H1 (cell line): ENCODE results near the gene FAM167B. TPM values are rescaled to one million over a fixed set of nuclear protein-coding genes. Genes with fewer than 3 reads are reported as not detected.

Source experiments
- CTCF ChIA-PET: fragments of 300-600 bp; sonication (Branson Sonifier 250); formaldehyde crosslinking; loops from one replicate; lab custom pipeline; 2021; ENCODE audit not compliant: partially characterized antibody; lab: Charles Lee
- POLR2A ChIA-PET: fragments of 300-600 bp; sonication (Branson Sonifier 250); formaldehyde crosslinking; loops from one replicate; lab custom pipeline; 2021; ENCODE audit warnings: inconsistent platforms; ENCODE audit not compliant: partially characterized antibody; lab: Charles Lee
- DNase-seq, 2 experiments: peaks; one replicate each; pipeline versions ENCODE4 v3.0.0 to v3.0.0-alpha.2; 2010 to 2022; ENCODE audit warnings: low spot score in 2 of 2, low read depth in 1 of 2, mixed read lengths in 1 of 2
- FAIRE-seq: peaks from 2 replicates; lab custom pipeline; 2011; peaks lifted over from hg19 to GRCh38; lab: Jason Lieb, UNC
- H2AFZ ChIP-seq: 2 replicates; pipeline ENCODE4 v1.8.1; 2012; ENCODE audit warnings: low read length, inconsistent platforms
- H2AK5ac ChIP-seq: 2 replicates; pipeline ENCODE4 v1.6.1; 2013; ENCODE audit warnings: low read depth, low read length
- H2BK120ac ChIP-seq: replicated peaks from 2 replicates; pipeline ENCODE3; 2013; ENCODE audit warnings: low read depth, low read length, inconsistent platforms
- H2BK12ac ChIP-seq: 2 replicates; pipeline ENCODE4 v1.6.1; 2013; ENCODE audit warnings: low read depth, low read length
- H2BK15ac ChIP-seq: 2 replicates; pipeline ENCODE4 v1.6.1; 2013; ENCODE audit warnings: low read length
- H2BK20ac ChIP-seq: 2 replicates; pipeline ENCODE4 v1.6.1; 2013; ENCODE audit warnings: low read length
- H2BK5ac ChIP-seq: 2 replicates; pipeline ENCODE4 v1.6.1; 2013; ENCODE audit warnings: low read depth, low read length
- H3K14ac ChIP-seq: 2 replicates; pipeline ENCODE4 v1.6.1; 2013; ENCODE audit warnings: inconsistent platforms; ENCODE audit not compliant: insufficient read length
- H3K18ac ChIP-seq: 2 replicates; pipeline ENCODE4 v1.6.1; 2013; ENCODE audit warnings: low read length; ENCODE audit errors: extremely low read depth
- H3K23ac ChIP-seq: 2 replicates; pipeline ENCODE4 v1.6.1; 2013; ENCODE audit warnings: inconsistent platforms; ENCODE audit not compliant: insufficient read length
- H3K23me2 ChIP-seq: 2 replicates; pipeline ENCODE4 v1.6.1; 2013; ENCODE audit warnings: low read depth, low read length
- H3K27ac ChIP-seq: 2 replicates; pipeline ENCODE4 v1.6.1; 2011; ENCODE audit warnings: low read depth, low read length, inconsistent platforms
- H3K27me3 ChIP-seq, 4 experiments: replicated peaks in 1 of 4; 1 replicate in 1 of 4; 2 replicates in 3 of 4; pipeline versions ENCODE4 v1.6.1 to v1.8.1; 2011 to 2013; ENCODE audit warnings: low read length in 3 of 4, mild to moderate bottlenecking in 3 of 4, inconsistent platforms in 2 of 4, mixed read lengths in 2 of 4, moderate library complexity in 1 of 4; ENCODE audit not compliant: control insufficient read depth in 3 of 4, insufficient read depth in 3 of 4; ENCODE audit errors: extremely low read depth in 1 of 4
- H3K36me3 ChIP-seq, 4 experiments: 2 replicates each; pipeline versions ENCODE4 v1.6.1 to v1.8.1; 2011 to 2013; ENCODE audit warnings: mild to moderate bottlenecking in 4 of 4, low read length in 3 of 4, moderate library complexity in 2 of 4, control low read depth in 1 of 4, inconsistent platforms in 1 of 4; ENCODE audit not compliant: insufficient read depth in 4 of 4, control insufficient read depth in 2 of 4
- H3K4ac ChIP-seq: replicated peaks from 2 replicates; pipeline ENCODE3; 2013; ENCODE audit warnings: low read length, low read depth, mixed read lengths, inconsistent platforms; ENCODE audit not compliant: insufficient read length
- H3K4me1 ChIP-seq, 4 experiments: replicated peaks in 1 of 4; 1 replicate in 1 of 4; 2 replicates in 3 of 4; pipeline versions ENCODE4 v1.6.1 to v1.8.1; 2011 to 2013; ENCODE audit warnings: low read length in 3 of 4, inconsistent platforms in 2 of 4, mixed read lengths in 1 of 4; ENCODE audit not compliant: insufficient read depth in 4 of 4, control insufficient read depth in 3 of 4
- H3K4me2 ChIP-seq, 2 experiments: 2 replicates each; pipeline versions ENCODE4 v1.6.1 to v1.8.1; 2011 to 2013; ENCODE audit warnings: low read depth in 2 of 2, low read length in 2 of 2, control low read depth in 1 of 2, inconsistent platforms in 1 of 2, mild to moderate bottlenecking in 1 of 2; ENCODE audit not compliant: insufficient read depth in 1 of 2
- H3K4me3 ChIP-seq, 4 experiments: fragments of 200-600, 300-600 bp in 1 of 4; sonication (generic), shearing (Covaris generic), sonication (Bioruptor Twin) in 1 of 4; 2 replicates each; pipeline versions ENCODE4 v1.5.1 to v1.8.1; 2011 to 2016; ENCODE audit warnings: low read length in 4 of 4, low read depth in 3 of 4, control low read depth in 2 of 4, inconsistent platforms in 2 of 4, mild to moderate bottlenecking in 2 of 4, mixed read lengths in 1 of 4, moderate library complexity in 1 of 4; ENCODE audit not compliant: insufficient read depth in 2 of 4; ENCODE audit errors: extremely low read depth in 1 of 4
- H3K56ac ChIP-seq: replicated peaks from 2 replicates; pipeline ENCODE3; 2013; ENCODE audit warnings: low read depth, mild to moderate bottlenecking, mixed read lengths, low read length, inconsistent platforms; ENCODE audit not compliant: insufficient read length
- H3K79me1 ChIP-seq: 2 replicates; pipeline ENCODE4 v1.6.1; 2013; ENCODE audit warnings: low read depth, low read length, control low read depth
- H3K79me2 ChIP-seq, 2 experiments: 2 replicates each; pipeline versions ENCODE4 v1.6.1 to v1.8.1; 2012 to 2013; ENCODE audit warnings: low read length in 2 of 2, mild to moderate bottlenecking in 2 of 2, inconsistent platforms in 1 of 2; ENCODE audit not compliant: insufficient read depth in 2 of 2, control insufficient read depth in 1 of 2
- H3K9ac ChIP-seq, 4 experiments: replicated peaks in 1 of 4; 1 replicate in 1 of 4; 2 replicates in 3 of 4; pipeline versions ENCODE4 v1.6.1 to v1.8.1; 2011 to 2013; ENCODE audit warnings: low read depth in 3 of 4, low read length in 3 of 4, control low read depth in 2 of 4, mild to moderate bottlenecking in 2 of 4, moderate library complexity in 2 of 4, inconsistent platforms in 1 of 4; ENCODE audit errors: extremely low read depth in 1 of 4
- H3K9me3 ChIP-seq, 2 experiments: 2 replicates each; pipeline versions ENCODE4 v1.6.1 to v1.8.1; 2012 to 2013; ENCODE audit warnings: mild to moderate bottlenecking in 2 of 2, moderate library complexity in 2 of 2, control low read depth in 1 of 2, inconsistent platforms in 1 of 2, low read depth in 1 of 2, low read length in 1 of 2, mixed read lengths in 1 of 2; ENCODE audit not compliant: insufficient read depth in 2 of 2
- H4K20me1 ChIP-seq, 2 experiments: replicated peaks in 1 of 2; 2 replicates each; pipeline versions ENCODE3 to v1.8.1; 2011 to 2013; ENCODE audit warnings: inconsistent platforms in 2 of 2, low read length in 2 of 2, mild to moderate bottlenecking in 1 of 2; ENCODE audit not compliant: insufficient read depth in 2 of 2, control insufficient read depth in 1 of 2
- H4K5ac ChIP-seq: 2 replicates; pipeline ENCODE4 v1.6.1; 2013; ENCODE audit warnings: low read length, low read depth, mixed read lengths, inconsistent platforms; ENCODE audit not compliant: insufficient read length
- H4K8ac ChIP-seq: 2 replicates; pipeline ENCODE4 v1.8.0; 2013; ENCODE audit warnings: mild to moderate bottlenecking, moderate library complexity, low read length, inconsistent platforms; ENCODE audit not compliant: insufficient read depth; ENCODE audit errors: extremely low read depth
- H4K91ac ChIP-seq: replicated peaks from 2 replicates; pipeline ENCODE3; 2013; ENCODE audit warnings: low read length, mixed read lengths, inconsistent platforms; ENCODE audit not compliant: insufficient read length
- CBX5 ChIP-seq: fragments of 300-800, 300-1000 bp; sonication (generic); IDR thresholded peaks from 2 replicates; pipeline ENCODE4 v1.7.1; 2016; ENCODE audit warnings: antibody characterized with exemption, low read length, low read depth
- EP300 ChIP-seq, 2 experiments: IDR thresholded peaks; 1 replicate in 1 of 2; 2 replicates in 1 of 2; pipeline ENCODE4 v1.6.1; 2011 to 2012; ENCODE audit warnings: low read depth in 2 of 2, low read length in 2 of 2, mild to moderate bottlenecking in 2 of 2, borderline replicate concordance in 1 of 2, inconsistent platforms in 1 of 2, moderate library complexity in 1 of 2
- FOSL1 ChIP-seq: IDR thresholded peaks from 2 replicates; pipeline ENCODE4 v1.6.1; 2011; ENCODE audit warnings: mild to moderate bottlenecking, low read depth, low read length, moderate library complexity; ENCODE audit not compliant: insufficient read depth
- POU5F1 ChIP-seq: IDR thresholded peaks from 2 replicates; pipeline ENCODE4 v1.6.1; 2011; ENCODE audit warnings: low read depth, mild to moderate bottlenecking, low read length, moderate library complexity
- RAD21 ChIP-seq, 2 experiments: IDR thresholded peaks in 1 of 2; conservative IDR thresholded peaks in 1 of 2; 2 replicates each; pipeline ENCODE4 v1.6.1; 2011; ENCODE audit warnings: low read depth in 2 of 2, low read length in 2 of 2, improper control_type of control experiment in 1 of 2, inconsistent platforms in 1 of 2, mild to moderate bottlenecking in 1 of 2, moderate library complexity in 1 of 2
- SP4 ChIP-seq: IDR thresholded peaks from 2 replicates; pipeline ENCODE4 v1.6.1; 2012; ENCODE audit warnings: low read length, inconsistent platforms
- TAF7 ChIP-seq: optimal IDR thresholded peaks from 2 replicates; pipeline ENCODE3; 2011; ENCODE audit warnings: low read depth, mild to moderate bottlenecking, inconsistent platforms, low read length, moderate library complexity, borderline replicate concordance
- YY1 ChIP-seq: IDR thresholded peaks from 2 replicates; pipeline ENCODE4 v1.6.1; 2011; ENCODE audit warnings: low read depth, mild to moderate bottlenecking, low read length
- WGBS, 2 experiments: shearing (Covaris generic) in 1 of 2; methylation state at CpG; one replicate each; pipeline versions ENCODE4 v1.1.6 to v1.1.7; 2013 to 2015; ENCODE audit warnings: low lambda C conversion rate in 2 of 2, mixed read lengths in 2 of 2, inconsistent platforms in 1 of 2, low coverage in 1 of 2, missing lambda C conversion rate in 1 of 2; ENCODE audit not compliant: insufficient replicate concordance in 2 of 2, insufficient coverage in 1 of 2, insufficient read length in 1 of 2; ENCODE audit errors: extremely low coverage in 1 of 2, missing lambda C conversion rate in 1 of 2; 5-methylcytosine and 5-hydroxymethylcytosine counted together
- polyA plus RNA-seq, 7 experiments: library from polyadenylated mRNA; depleted of rRNA in 3 of 7; stranded (reverse) in 5 of 7; unstranded in 2 of 7; fragments of >200 nt in 5 of 7; fragments of 200-250 nt in 2 of 7; gene quantifications; 1 replicate in 5 of 7; 2 replicates in 1 of 7; 4 replicates in 1 of 7; pipeline versions ENCODE4 v1.2.1 to v1.2.3, GENCODE V29; 2011 to 2013; ENCODE audit warnings: missing spikeins in 2 of 7, mixed read lengths in 2 of 7
- total RNA-seq: library from RNA; stranded (reverse); fragmentation: NEBNext Ultra II Directional; extraction: Animal tissue kit (Norgen Biotek cat#: 25700); gene quantifications from 2 replicates; pipeline ENCODE4 v1.2.1, GENCODE V29; 2021

FAM167B gene
- total and polyA plus RNA-seq, 2 of the 8 experiments (the other 6 are each of a cell fraction or from before 2014, with no cell fraction given): 2.8 to 3.9 TPM

GRCh38 chr1:32215629-32216480, 31.2 kb upstream of the FAM167B start:
- H3K79me2 ChIP-seq: peaks cover 0 to 5% of the 10 kb centered on the region in 2 experiments; a peak in 2 of 4 replicates
- no peaks in the 10 kb centered on the region for H3K27me3 ChIP-seq
- no peak overlapping the region; the same call in 1 of the 2 replicates for H4K8ac ChIP-seq
- no peak overlapping the region for H4K5ac ChIP-seq
- H2BK15ac ChIP-seq: no peak overlapping the region
- WGBS, 2 experiments: 88% methylated on average over 10 of the region's 10 CpGs; no CpG with 5 or more reads in 1 of the 2 experiments
- no peak overlapping the region for H3K14ac ChIP-seq
- H3K27ac ChIP-seq: no peak overlapping the region
- no peaks in the 10 kb centered on the region for H3K9me3 ChIP-seq
- no peak overlapping the region for H2AFZ ChIP-seq
- peaks cover 2 to 14% (median 6%) of the 10 kb centered on the region in 4 experiments; a peak in 4 of 8 replicates for H3K36me3 ChIP-seq
- FAIRE-seq (no peak), DNase-seq (peak in 1 of 2 experiments; percentile 79)
- no peak overlapping the region for H3K9ac ChIP-seq
- no peak overlapping the region for H3K4ac ChIP-seq
- H4K91ac ChIP-seq: no peak overlapping the region
- no peaks in the 10 kb centered on the region for H3K23me2 ChIP-seq
- H3K4me1 ChIP-seq: no peaks in the 10 kb centered on the region
- no peak overlapping the region for H2BK120ac ChIP-seq
- H3K56ac ChIP-seq: no peak overlapping the region
- H4K20me1 ChIP-seq: peaks cover 0 to 3% of the 10 kb centered on the region in 2 experiments
- no peak overlapping the region for H3K4me2 ChIP-seq
- ChIA-PET CTCF (interaction anchor here (0.6 to 7.6 kb wide), 44 partner anchors 10 to 419 kb away, joined by 3 to 70 read pairs (median 4); partner anchors contain the start of genes CCDC28B, FAM167B, FAM229A and HDAC1), POLR2A (interaction anchor here (0.7 to 4.1 kb wide), 23 partner anchors 10 to 178 kb away, joined by 3 to 33 read pairs (median 5); partner anchors contain the start of genes BSDC1, FAM229A, IQCC and MARCKSL1)
- no peak overlapping the region for H2BK5ac ChIP-seq
- H3K79me1 ChIP-seq: no peaks in the 10 kb centered on the region; the same call in 1 of the 2 replicates
- no peak overlapping the region for H3K23ac ChIP-seq
- no peak overlapping the region for H2AK5ac ChIP-seq
- H3K4me3 ChIP-seq: no peak overlapping the region
- no peak overlapping the region for H2BK12ac ChIP-seq
- no peak overlapping the region for H2BK20ac ChIP-seq
- H3K18ac ChIP-seq: no peak overlapping the region
- no peak for TF ChIP-seq SP4
- TF ChIP-seq RAD21 (IDR thresholded peaks at IDR 0.05 in 1 of 2, conservative IDR thresholded peaks at IDR 0.05 in 1 of 2; ENCODE audit: low read depth in 2 of 2, low read length in 2 of 2): peak; percentile 76 to 87
- no peak for TF ChIP-seq FOSL1
- TF ChIP-seq CBX5: no peak
- TF ChIP-seq EP300 (IDR thresholded peaks at IDR 0.05; ENCODE audit: borderline replicate concordance in 1 of 2, low read depth in 2 of 2, low read length in 2 of 2): no peak
- TF ChIP-seq YY1: peak; percentile 77
- TF ChIP-seq POU5F1: no peak
- no peak for TF ChIP-seq TAF7
